ENCODE data around the gene TUBGCP4.

DNA sequence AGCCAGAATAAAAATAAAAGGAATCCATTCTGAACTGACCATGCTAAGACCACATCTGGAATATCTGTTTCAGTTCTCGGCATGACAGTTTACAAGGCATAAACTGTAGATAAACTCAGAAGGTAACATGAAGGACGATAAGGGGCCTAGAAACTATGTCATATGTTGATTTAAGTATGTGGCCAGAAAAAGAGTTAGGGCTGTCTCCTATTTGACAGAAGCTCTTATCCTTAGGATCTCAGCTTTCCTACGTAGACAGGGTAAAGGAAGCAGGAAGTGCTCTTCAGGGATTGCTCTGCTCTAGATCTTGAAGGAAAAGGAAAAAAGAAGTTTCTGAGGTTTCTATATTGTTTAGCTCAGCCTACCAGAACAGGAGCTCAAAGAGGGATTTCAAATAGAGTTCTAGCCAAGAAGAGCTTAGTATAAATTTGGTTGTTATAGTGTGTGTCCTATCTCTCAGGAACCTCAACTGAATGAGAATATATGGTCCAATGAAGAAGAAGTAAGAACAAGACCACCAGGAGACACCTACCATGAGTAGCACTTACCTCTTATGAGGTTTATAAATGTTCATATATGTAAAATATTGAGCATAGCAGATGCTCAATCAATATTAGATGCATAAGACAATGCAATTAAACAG is 62.9 kb downstream of the TUBGCP4 start:
- TF ChIP-seq POLR2A (IDR thresholded peaks at IDR 0.05) (no peak), CTCF (IDR thresholded peaks at IDR 0.05) (no peak)
